Stimulated activated CD4-positive, alpha-beta T cell treated with anti-CD3 and anti-CD28 coated beads, Interleukin-4, amount 100 ng/mL, for 1 hour (primary cell): ENCODE results near the gene GPN2.

ENCODE experiments used
- DNase-seq: peaks from one replicate; pipeline ENCODE4 v3.0.0-alpha.2; 2020

GPN2 gene

DNA sequence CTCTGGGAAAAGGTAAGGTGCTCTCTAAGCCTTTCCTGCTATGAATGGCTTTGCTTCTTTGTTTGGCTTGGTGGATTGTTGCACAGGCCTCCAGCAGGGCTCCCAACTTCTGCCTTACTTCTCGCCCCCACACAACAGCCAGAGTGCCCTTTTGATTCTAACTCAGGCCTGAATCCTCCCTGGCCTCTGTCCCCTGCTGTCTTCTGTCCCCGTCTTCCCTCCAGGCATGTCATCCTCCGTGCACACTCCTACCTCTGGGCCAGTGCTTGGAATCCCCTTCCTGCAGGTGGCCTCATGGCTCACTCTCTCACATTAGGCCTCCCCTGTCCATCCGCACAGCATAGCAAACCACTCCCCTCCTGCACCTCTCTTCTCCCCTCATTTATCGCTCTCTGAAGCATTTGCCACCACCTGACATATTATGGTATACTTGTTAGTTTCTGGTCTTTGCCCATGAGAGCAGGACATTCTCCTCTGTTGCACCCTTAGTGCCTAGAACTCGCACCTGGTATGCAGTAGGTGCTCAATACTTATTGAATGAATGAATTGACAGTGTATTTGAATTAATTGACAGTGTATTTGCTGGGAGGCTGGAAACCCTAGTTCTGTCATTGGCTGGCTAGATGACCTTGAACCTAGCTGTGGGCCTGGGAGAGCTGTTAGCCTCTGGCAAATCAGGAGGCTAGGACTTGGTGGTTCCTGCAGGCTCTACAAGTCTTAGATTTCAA lies 60.7 kb downstream of the GPN2 start:
- DNase-seq: no peak

DNA sequence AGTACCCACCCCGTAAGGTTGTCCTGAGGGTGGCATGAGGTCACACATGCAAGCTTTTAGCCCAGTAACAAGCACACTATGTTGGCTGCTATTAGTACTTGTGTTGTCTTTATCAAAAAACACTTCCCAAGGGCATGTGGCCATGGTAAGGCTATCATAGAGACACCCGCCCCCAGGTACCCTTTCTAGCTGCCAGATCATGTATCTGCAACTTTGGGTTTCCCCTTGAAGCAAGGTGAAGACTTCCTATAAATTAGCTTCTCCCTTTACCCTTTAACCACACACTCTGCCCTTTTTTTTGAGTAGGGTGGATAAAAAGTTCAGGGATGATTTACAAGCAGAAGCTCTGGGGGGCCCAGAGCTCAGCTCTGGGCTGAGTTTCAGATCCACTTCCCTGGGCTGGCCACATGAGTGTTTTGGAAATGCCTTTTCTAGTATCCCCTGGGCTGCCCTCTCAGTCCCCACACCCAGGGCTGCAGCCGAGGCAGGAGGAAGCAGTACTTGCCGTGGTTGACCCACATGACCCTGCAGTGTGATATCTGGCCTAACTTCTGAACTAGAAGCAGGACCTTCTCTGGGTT lies 61.6 kb downstream of the GPN2 start:
- peak; percentile 37 for DNase-seq

DNA sequence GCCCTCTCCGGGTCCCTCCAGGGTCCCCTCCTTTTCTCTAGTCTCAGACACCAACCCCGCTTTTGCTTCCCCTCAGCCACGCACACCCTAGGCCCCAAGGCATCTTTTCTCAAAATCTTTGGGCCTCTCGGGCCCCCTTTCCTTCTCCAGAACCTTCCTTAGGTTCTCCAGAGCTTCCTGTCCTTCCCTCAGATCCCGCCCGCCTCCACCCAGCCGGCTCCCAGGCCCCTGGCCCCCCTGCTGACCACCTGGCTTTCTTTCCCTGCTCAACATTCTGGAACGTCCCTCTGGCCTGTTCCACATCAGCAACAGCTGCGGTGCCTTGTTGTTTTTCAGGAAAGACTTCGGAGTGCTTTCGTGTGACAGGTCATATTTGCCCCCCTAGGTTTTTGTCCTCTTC lies 62.4 kb downstream of the GPN2 start:
- no peak for DNase-seq

DNA sequence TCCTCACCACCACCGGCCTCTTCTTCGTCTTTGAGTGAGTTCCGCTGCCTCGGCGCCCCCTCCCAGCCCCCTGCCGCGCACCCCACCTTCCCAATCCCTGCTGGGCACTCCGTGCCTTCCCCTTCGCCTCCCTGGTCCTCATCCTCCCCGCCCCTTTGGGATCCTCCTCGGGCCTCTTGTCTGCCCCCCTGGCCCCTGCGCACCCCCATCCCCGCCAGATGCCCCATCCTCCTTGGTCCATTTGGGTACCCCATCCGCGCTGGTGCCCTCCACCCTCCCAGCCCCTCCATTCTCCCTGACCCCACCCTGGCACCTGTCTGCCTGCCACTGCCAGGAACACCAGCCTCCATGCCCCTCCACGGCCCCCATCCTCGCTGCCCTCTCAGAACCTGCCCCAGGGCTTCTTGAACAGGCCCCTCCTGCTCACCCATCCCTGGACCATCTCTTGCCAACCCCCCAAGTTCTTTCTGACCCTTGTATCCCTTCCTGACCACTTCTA lies 62.9 kb downstream of the GPN2 start:
- DNase-seq: peak; percentile 6

DNA sequence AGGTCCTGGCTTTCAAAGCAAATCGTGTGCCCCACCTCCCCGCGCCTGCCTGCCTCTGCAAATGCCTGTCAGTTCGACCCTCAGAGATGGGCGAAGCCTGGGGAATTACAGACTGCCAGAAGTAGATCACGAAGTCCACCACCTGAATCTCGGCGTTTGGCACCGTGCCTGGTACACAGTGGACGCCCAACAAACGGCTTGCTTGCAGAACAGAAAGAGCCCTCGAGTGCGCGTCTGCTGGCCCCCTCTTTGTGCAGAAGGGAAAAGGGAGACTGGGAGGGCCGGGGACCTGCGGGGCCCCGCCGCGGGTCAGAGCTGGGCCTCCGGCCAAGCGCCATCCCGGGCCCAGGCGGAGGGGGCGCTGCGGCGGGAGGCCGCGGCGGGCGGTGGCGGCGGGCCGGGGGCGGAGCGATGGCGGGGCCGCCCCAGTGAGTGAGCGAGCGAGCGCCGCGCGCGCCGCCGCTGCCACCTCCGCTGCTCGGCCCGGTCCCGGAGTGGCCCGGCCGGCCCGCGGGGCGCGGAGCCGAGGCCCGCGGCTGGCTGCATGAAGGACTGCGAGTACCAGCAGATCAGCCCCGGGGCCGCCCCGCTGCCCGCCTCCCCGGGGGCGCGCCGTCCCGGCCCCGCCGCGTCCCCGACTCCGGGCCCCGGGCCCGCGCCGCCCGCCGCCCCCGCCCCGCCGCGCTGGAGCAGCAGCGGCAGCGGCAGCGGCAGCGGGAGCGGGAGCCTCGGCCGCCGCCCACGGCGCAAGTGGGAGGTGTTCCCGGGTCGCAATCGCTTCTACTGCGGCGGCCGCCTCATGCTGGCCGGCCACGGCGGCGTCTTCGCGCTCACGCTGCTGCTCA lies 63.6 kb downstream of the GPN2 start, which contains the start of gene ZDHHC18:
Gene ZDHHC18, plus strand, starts transcription at position 428 of the 845 bp plus-strand sequence. Its CDS starts 117 bp downstream, at position 545.
- peak; percentile 76 for DNase-seq
